ENCODE data around the gene LAMA3. TPM values are rescaled to one million over a fixed set of nuclear protein-coding genes. Genes with fewer than 3 reads are reported as not detected.

Gene LAMA3
- total RNA-seq, 1 donor: 8.3 TPM

DNA sequence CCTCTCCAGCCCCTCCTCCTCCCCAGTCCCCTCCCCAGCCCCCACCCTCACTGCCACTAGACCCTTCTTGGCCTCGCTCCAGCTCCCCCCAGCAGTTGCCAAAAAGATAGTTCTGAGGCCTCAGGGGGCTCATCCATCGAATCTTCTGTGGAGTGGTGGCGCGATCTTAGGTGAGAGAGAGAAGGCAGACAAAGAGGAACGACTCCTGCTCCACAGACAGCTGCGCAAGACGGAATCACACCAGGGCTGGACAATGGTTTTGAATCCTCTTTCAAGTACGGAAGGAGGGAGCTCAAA is 68.1 kb downstream of the LAMA3 start:
- TF ChIP-seq, protein P1, sequence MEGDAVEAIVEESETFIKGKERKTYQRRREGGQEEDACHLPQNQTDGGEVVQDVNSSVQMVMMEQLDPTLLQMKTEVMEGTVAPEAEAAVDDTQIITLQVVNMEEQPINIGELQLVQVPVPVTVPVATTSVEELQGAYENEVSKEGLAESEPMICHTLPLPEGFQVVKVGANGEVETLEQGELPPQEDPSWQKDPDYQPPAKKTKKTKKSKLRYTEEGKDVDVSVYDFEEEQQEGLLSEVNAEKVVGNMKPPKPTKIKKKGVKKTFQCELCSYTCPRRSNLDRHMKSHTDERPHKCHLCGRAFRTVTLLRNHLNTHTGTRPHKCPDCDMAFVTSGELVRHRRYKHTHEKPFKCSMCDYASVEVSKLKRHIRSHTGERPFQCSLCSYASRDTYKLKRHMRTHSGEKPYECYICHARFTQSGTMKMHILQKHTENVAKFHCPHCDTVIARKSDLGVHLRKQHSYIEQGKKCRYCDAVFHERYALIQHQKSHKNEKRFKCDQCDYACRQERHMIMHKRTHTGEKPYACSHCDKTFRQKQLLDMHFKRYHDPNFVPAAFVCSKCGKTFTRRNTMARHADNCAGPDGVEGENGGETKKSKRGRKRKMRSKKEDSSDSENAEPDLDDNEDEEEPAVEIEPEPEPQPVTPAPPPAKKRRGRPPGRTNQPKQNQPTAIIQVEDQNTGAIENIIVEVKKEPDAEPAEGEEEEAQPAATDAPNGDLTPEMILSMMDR (IDR thresholded peaks at IDR 0.05; ENCODE audit: extremely low read depth, low read depth, low read length): no peak
- Histone ChIP-seq H3K4me2 (ENCODE audit: insufficient read depth, low read length) (no peak overlapping the region), H3K9me3 (ENCODE audit: low read depth, low read length) (no peaks in the 10 kb centered on the region), H4K20me1 (ENCODE audit: insufficient read depth, low read length) (no peaks in the 10 kb centered on the region), H3K4me3 (ENCODE audit: insufficient read depth, low read length) (no peak overlapping the region), H3K27ac (ENCODE audit: low read depth, low read length) (no peak overlapping the region), H3K79me2 (ENCODE audit: insufficient read depth, low read length) (no peaks in the 10 kb centered on the region), H3K27me3 (ENCODE audit: insufficient read depth, low read length) (no peaks in the 10 kb centered on the region), H3K4me1 (ENCODE audit: insufficient read depth, low read length) (no peaks in the 10 kb centered on the region), H2AFZ (ENCODE audit: low read length) (no peak overlapping the region), H3K36me3 (ENCODE audit: insufficient read depth, low read length) (no peaks in the 10 kb centered on the region)
- no peak for DNase-seq (ENCODE audit: insufficient read length, low spot score, missing footprints)

DNA sequence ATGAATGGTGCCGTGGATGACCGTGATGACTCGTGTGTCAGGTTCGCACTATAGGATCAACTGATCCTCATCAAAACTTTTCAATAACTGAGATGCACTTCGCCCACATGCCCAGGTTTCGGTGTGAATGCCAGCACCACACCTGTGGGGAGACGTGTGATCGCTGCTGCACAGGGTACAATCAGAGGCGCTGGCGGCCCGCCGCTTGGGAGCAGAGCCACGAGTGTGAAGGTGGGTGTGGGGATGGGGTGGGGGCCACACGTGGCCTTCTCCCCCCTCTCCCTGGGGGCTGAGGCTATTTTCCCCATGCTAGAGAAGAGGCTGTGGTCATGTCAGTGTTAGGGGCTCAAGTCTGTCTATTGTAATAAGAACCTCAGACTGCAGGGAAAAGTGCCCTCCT is 69.0 kb downstream of the LAMA3 start:
- no peaks in the 10 kb centered on the region for H3K36me3 ChIP-seq (ENCODE audit: insufficient read depth, low read length)
- DNase-seq (ENCODE audit: insufficient read length, low spot score, missing footprints): no peak
- no peak overlapping the region for H3K27ac ChIP-seq (ENCODE audit: low read depth, low read length)

GRCh38 chr18:23761941-23762340 is 72.7 kb downstream of the LAMA3 start:
- H3K27me3 ChIP-seq (ENCODE audit: insufficient read depth, low read length): no peaks in the 10 kb centered on the region
- no peak for DNase-seq (ENCODE audit: insufficient read length, low spot score, missing footprints)

More for the DNA sequence above, 69.0 kb downstream of the LAMA3 start:
- Histone ChIP-seq H3K9me3 (ENCODE audit: low read depth, low read length) (no peaks in the 10 kb centered on the region), H3K4me1 (ENCODE audit: insufficient read depth, low read length) (no peaks in the 10 kb centered on the region), H4K20me1 (ENCODE audit: insufficient read depth, low read length) (no peaks in the 10 kb centered on the region), H3K4me2 (ENCODE audit: insufficient read depth, low read length) (no peak overlapping the region), H2AFZ (ENCODE audit: low read length) (no peak overlapping the region), H3K4me3 (ENCODE audit: insufficient read depth, low read length) (no peak overlapping the region), H3K27me3 (ENCODE audit: insufficient read depth, low read length) (no peaks in the 10 kb centered on the region), H3K79me2 (ENCODE audit: insufficient read depth, low read length) (no peaks in the 10 kb centered on the region)
- TF ChIP-seq, protein P1 (IDR thresholded peaks at IDR 0.05; ENCODE audit: extremely low read depth, low read depth, low read length): no peak

GRCh38 chr18:23763343-23763742 is 74.1 kb downstream of the LAMA3 start:
- Histone ChIP-seq H3K27ac (ENCODE audit: low read depth, low read length) (no peak overlapping the region), H2AFZ (ENCODE audit: low read length) (no peak overlapping the region), H3K4me1 (ENCODE audit: insufficient read depth, low read length) (no peaks in the 10 kb centered on the region), H3K79me2 (ENCODE audit: insufficient read depth, low read length) (no peaks in the 10 kb centered on the region), H3K4me2 (ENCODE audit: insufficient read depth, low read length) (no peak overlapping the region), H3K36me3 (ENCODE audit: insufficient read depth, low read length) (no peaks in the 10 kb centered on the region), H3K4me3 (ENCODE audit: insufficient read depth, low read length) (no peak overlapping the region), H4K20me1 (ENCODE audit: insufficient read depth, low read length) (no peaks in the 10 kb centered on the region), H3K27me3 (ENCODE audit: insufficient read depth, low read length) (no peaks in the 10 kb centered on the region), H3K9me3 (ENCODE audit: low read depth, low read length) (no peaks in the 10 kb centered on the region)
- TF ChIP-seq, protein P1 (IDR thresholded peaks at IDR 0.05; ENCODE audit: extremely low read depth, low read depth, low read length): no peak
- DNase-seq (ENCODE audit: insufficient read length, low spot score, missing footprints): no peak

More at GRCh38 chr18:23761941-23762340, 72.7 kb downstream of the LAMA3 start:
- no peaks in the 10 kb centered on the region for H3K36me3 ChIP-seq (ENCODE audit: insufficient read depth, low read length)
- H3K79me2 ChIP-seq (ENCODE audit: insufficient read depth, low read length): no peaks in the 10 kb centered on the region
- no peaks in the 10 kb centered on the region for H3K4me1 ChIP-seq (ENCODE audit: insufficient read depth, low read length)
- H3K9me3 ChIP-seq (ENCODE audit: low read depth, low read length): no peaks in the 10 kb centered on the region
- TF ChIP-seq, protein P1 (IDR thresholded peaks at IDR 0.05; ENCODE audit: extremely low read depth, low read depth, low read length): no peak
- H3K27ac ChIP-seq (ENCODE audit: low read depth, low read length): no peak overlapping the region
- no peak overlapping the region for H3K4me3 ChIP-seq (ENCODE audit: insufficient read depth, low read length)
- H2AFZ ChIP-seq (ENCODE audit: low read length): no peak overlapping the region
- no peaks in the 10 kb centered on the region for H4K20me1 ChIP-seq (ENCODE audit: insufficient read depth, low read length)
- H3K4me2 ChIP-seq (ENCODE audit: insufficient read depth, low read length): no peak overlapping the region
